Cardiac fibroblast (primary cell): ENCODE measurements around the gene CEP57L1.

ENCODE experiments used
- DNase-seq, 2 donors: peaks; one replicate each; pipeline versions ENCODE4 v3.0.0 to v3.0.0-alpha.2; 2010; ENCODE audit warnings: low read depth in 2 of 2
- H3K4me3 ChIP-seq, 2 donors: replicated peaks in 1 of 2; 1 replicate in 1 of 2; 2 replicates in 1 of 2; pipeline ENCODE4 v1.5.1; 2011; ENCODE audit warnings: low read depth in 2 of 2, low read length in 2 of 2, mild to moderate bottlenecking in 2 of 2, moderate library complexity in 1 of 2
- CTCF ChIP-seq: IDR thresholded peaks from one replicate; pipeline ENCODE4 v1.5.1; 2011; ENCODE audit warnings: low read depth, mild to moderate bottlenecking, low read length, inconsistent platforms

CEP57L1 gene

DNA sequence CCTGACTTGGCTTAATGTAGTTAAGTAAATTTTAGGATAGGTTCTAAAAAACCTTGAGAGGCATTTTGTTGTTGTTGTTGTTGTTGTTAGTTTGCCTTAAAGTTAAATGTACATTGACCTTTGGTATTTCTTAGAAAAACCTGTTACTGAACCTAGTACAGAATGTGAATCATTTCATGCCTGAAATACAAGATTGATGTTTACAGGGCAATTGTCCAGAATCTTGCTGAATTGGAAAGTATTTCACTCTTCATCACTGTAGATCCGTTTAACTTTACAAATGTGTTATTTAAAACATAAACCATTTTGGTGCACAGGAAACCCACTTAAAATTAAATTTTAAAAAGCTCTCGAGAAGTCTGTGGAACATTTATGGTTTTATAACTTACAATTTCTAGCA lies 75.0 kb downstream of the CEP57L1 start:
- TF ChIP-seq CTCF, result no peak
- DNase-seq, result no peak
- no peak overlapping the region for H3K4me3 ChIP-seq

DNA sequence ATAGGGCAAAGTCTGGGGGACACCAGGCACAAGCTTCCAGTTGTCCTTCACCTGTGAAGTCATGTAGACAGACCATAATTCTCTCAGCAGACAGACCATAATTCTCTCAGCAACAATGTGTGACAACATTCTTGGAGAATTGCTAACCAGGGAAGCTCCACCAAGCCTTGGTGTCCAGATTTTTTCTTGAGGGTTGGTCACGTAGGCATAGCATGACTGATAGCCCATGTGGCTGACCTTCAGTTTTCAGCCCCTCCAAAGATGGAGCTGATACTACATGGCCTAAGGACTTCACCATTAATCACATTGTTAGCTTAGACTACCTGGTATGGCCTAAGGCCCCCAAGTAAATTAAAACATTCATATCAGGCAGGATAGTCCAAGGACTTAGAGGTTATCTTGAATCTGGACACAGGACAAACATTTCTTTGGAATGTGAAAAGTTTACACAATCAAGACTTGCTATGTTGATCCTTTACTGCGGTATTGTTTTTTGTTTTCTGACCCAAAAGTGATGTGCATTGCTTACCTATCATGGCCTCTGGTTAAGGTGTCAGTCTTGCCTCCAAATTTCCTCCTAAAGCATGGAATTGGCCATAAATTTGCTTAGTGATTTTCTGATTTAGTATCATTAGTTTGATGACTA lies 76.9 kb downstream of the CEP57L1 start:
- TF ChIP-seq CTCF, result no peak
- H3K4me3 ChIP-seq, result no peak overlapping the region
- no peak for DNase-seq

GRCh38 chr6:109174916-109175315 lies 79.6 kb downstream of the CEP57L1 start:
- TF ChIP-seq CTCF, result no peak
- DNase-seq, result no peak
- no peak overlapping the region for H3K4me3 ChIP-seq

DNA sequence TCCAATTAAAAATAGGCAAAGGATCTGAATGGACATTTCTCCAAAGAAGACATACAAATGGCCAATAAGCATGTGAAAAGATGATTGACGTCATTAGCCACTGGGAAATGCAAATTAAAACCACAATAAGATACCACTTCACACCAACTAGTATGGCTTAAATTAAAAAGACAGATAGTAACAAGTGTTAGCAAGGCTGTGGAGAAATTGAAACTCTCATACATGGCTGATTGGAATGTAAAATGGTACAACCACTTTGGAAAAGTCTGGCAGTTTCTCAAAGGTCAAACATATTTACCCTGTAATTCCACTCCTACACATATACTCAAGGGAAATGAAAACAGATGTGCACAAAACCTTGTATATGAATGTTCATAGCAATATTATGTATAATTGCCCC lies 83.6 kb downstream of the CEP57L1 start:
- H3K4me3 ChIP-seq, result no peak overlapping the region
- no peak for DNase-seq
- TF ChIP-seq CTCF, result no peak

GRCh38 chr6:109179507-109179906 lies 84.2 kb downstream of the CEP57L1 start:
- no peak overlapping the region for H3K4me3 ChIP-seq
- TF ChIP-seq CTCF, result no peak
- DNase-seq, result no peak

- TF ChIP-seq CTCF, result no peak
- peak in 1 of 2 donors; percentile 27 for DNase-seq
- no peak overlapping the region for H3K4me3 ChIP-seq
These were observed 87.3 kb downstream of the CEP57L1 start for GRCh38 chr6:109182578-109182977.

DNA sequence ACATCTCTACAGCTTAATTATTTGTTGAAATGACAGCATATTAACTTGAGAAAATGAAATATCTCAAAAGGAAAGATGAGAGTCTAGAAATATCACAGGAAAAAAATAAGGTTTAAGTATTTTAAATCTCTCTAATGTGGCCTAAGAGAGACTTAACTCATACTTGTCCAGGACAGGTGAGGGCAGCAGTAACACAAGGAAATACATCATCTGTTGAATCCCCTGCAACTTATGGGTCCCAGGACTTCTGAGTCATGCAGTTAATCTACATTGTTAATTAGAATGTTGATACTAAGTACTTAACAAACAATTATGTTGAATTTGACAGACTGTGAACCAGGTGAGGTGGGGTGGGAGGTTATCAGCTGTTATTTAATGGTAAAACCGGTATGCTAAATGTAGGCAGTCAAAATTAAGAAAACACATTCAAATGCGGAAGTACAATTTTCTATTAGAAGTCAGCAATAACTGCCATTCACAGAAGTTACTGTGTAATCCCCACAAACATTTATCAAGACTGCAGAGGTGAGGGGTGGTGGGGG lies 87.9 kb downstream of the CEP57L1 start:
- DNase-seq, result no peak
- no peak for TF ChIP-seq CTCF
- no peak overlapping the region for H3K4me3 ChIP-seq
